Stimulated activated CD8-positive, alpha-beta memory T cell treated with anti-CD3 and anti-CD28 coated beads, Interleukin-7, amount 100 ng/mL, for 1 hour (primary cell): Measurements from ENCODE around the gene KSR2.
"Not testable (repeated sequence)": the region's sequence is repeated elsewhere in the genome, so short reads cannot be mapped to it uniquely, and the experiment has no call there.

Experiments used
- DNase-seq, 2 donors: peaks; one replicate each; pipeline ENCODE4 v3.0.0-alpha.2; 2020; ENCODE audit warnings: low read depth in 2 of 2

Gene KSR2

DNA sequence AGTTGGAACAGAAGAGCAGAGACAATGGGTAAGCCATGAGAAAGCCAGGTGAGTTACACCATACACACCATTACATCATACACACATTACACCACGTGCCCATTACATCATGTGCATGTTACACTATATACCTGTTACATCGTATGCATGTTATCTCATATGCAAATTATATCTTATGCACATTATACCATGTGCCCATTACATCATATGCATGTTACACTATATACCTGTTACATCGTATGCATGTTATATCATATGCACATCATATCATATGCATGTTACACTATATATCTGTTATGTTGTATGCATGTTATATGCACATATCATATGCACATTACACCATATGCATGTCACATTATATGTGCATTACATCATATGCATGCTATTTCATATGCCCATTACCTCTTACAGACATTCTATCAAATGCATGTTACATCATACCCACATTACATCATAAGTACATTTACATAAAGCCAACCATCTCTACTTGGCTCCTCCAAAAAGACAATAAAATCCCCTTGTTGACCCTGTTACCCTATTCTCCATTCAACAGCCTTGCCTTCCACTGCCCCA lies 207.2 kb downstream of the KSR2 start:
- no peak for DNase-seq

- DNase-seq, result no peak
Observed at GRCh38 chr12:117760990-117761389, 207.8 kb downstream of the KSR2 start.

- no peak for DNase-seq
Observed at GRCh38 chr12:117750657-117751056, 218.1 kb downstream of the KSR2 start.

GRCh38 chr12:117749431-117749830 lies 219.4 kb downstream of the KSR2 start:
- no peak for DNase-seq

DNA sequence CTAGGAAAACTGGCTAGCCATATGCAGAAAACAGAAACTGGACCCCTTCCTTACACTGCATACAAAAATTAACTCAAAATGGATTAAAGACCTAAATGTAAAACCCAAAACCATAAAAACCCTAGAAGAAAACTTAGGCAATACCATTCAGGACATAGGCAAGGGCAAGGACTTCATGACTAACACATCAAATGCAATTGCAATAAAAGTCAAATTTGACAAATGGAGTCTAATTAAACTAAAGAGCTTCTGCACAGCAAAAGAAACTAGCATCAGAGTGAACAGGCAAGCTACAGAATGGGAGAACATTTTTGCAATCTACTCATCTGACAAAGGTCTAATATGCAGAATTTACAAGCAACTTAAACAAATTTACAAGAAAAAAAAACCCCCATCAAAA lies 222.4 kb downstream of the KSR2 start:
- DNase-seq, result not testable (repeated sequence)

GRCh38 chr12:117744418-117744817 lies 224.4 kb downstream of the KSR2 start:
- DNase-seq, result no peak

DNA sequence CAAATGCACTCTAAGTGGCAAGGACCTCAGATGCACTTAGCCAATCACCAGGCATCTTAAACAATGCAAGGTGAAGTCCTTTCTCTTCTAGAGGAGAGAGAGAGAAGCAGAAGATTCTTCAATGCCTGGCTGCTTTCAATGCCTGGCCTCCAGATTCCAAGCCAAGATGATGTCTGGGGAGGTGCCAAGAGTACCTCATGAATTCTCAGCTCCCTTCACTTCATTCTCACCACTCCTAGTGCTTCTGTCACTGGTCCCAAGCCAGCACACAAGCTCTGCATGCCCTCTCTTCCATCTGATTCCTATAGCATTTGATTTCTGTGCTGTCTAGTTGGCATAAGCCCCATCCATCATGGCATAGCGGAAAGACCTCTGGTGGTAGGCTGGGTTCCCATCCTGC lies 225.0 kb downstream of the KSR2 start:
- no peak for DNase-seq

- no peak for DNase-seq
Observed at GRCh38 chr12:117742721-117743120, 226.1 kb downstream of the KSR2 start.

- no peak for DNase-seq
Observed at GRCh38 chr12:117738233-117738632, 230.6 kb downstream of the KSR2 start.

- no peak for DNase-seq
Observed at GRCh38 chr12:117733549-117733805, 235.3 kb downstream of the KSR2 start.

- DNase-seq, result no peak
Observed at GRCh38 chr12:117732761-117733548, 235.8 kb downstream of the KSR2 start.

- DNase-seq, result not testable (repeated sequence)
Observed at GRCh38 chr12:117731131-117731530, 237.7 kb downstream of the KSR2 start.

- DNase-seq, result no peak
Observed at GRCh38 chr12:117727301-117727700, 241.5 kb downstream of the KSR2 start.

- DNase-seq, result no peak
Observed at GRCh38 chr12:117724543-117724942, 244.2 kb downstream of the KSR2 start.

GRCh38 chr12:117718559-117718958 lies 250.2 kb downstream of the KSR2 start:
- DNase-seq, result no peak

DNA sequence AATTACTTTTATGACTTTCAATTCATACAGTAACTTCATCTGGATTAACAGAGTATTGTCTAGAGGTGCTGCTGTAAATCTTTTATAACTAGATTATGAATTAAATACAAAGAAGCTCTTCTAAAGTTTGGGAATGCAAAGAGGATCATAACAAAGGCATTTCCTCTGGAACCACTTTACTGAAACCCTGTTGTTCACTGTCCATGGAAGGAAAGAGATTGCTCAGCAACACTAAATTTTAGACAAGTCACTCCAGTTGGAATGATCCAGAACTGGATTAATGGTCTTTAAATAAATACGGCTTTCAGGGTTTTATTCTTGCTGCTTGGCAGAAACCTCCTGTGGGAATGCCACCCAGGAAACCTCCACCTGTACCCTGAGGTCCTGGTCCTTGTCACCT lies 250.6 kb downstream of the KSR2 start:
- DNase-seq, result no peak

- DNase-seq, result no peak
Observed at GRCh38 chr12:117714203-117714602, 254.6 kb downstream of the KSR2 start.

- no peak for DNase-seq
Observed at GRCh38 chr12:117710121-117710520, 258.7 kb downstream of the KSR2 start.

DNA sequence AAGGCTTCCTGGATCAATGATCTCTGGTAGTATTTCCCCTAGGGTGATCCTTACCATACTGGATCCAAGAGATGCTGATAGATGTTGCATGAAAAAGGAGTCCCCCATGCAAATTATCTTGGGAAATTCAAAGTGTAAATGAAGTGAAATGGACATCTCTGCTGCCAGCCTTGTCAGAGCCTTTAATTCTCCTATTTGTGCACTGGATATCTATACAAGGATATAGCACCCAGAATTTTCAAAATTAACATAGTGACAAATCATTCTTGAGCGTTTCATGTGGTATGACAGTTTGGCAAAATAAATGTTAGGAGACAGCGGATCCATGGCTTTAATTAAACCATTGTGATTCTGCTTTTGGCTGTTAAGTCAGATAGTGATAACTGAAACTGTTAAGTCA lies 260.9 kb downstream of the KSR2 start:
- DNase-seq, result no peak

GRCh38 chr12:117703584-117703983 lies 265.2 kb downstream of the KSR2 start:
- no peak for DNase-seq

DNA sequence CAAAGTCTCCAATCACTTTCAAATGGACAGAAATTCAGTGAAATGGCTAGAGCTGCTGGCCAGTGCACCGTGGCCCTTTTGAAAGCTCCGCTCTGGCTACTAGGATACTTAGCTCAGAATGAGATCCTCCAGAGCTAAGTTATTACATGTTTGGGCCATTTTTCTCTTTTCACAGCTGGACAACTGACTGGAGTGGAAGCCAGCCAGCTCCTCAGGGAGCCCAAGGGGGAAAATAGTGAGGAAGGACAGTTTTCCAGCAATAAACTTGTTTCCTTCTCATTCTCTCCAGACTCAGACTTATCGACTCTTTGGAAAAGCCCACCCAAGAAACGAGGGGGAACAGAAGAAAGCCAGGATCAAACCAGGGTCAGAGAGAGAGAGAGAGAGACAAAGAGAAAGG lies 266.0 kb downstream of the KSR2 start:
- DNase-seq, result no peak

DNA sequence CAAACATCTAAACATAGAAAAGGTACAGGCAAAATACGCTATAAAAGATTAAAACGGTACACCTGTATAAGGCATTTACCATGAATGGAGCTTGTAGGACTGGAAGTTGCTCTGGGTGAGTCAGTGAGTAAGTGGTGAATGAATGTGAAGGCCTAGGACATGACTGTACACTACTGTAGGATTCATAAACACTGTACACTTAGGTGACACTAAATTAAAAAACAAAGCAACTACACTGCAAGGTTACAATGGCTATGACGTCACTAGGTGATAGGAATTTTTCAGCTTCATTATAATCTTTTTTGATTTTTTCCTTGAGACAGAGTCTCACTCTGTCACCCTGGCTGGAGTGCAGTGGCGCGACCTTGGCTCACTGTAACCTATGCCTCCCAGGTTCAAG lies 269.2 kb downstream of the KSR2 start:
- no peak for DNase-seq

- DNase-seq, result no peak
Observed at GRCh38 chr12:117699118-117699517, 269.7 kb downstream of the KSR2 start.

- DNase-seq, result no peak
Observed at GRCh38 chr12:117695956-117696355, 272.8 kb downstream of the KSR2 start.
